Endothelial cell of umbilical vein (primary cell): ENCODE results near the gene CFAP70.

Experiments used
- CTCF ChIP-seq, 2 donors: IDR thresholded peaks; 1 replicate in 1 of 2; 2 replicates in 1 of 2; pipeline ENCODE4 v1.5.1; 2011; ENCODE audit warnings: low read length in 2 of 2, mild to moderate bottlenecking in 2 of 2, moderate library complexity in 2 of 2, control low read depth in 1 of 2, inconsistent platforms in 1 of 2, low read depth in 1 of 2; ENCODE audit not compliant: insufficient read depth in 1 of 2; ENCODE audit errors: extremely low read depth in 1 of 2
- EZH2 ChIP-seq: IDR thresholded peaks from 2 replicates; pipeline ENCODE4 v1.6.1; 2012; ENCODE audit warnings: borderline replicate concordance, low read depth, mild to moderate bottlenecking, moderate library complexity, low read length, inconsistent platforms; ENCODE audit not compliant: severe bottlenecking
- FOS ChIP-seq: IDR thresholded peaks from 2 replicates; pipeline ENCODE4 v1.6.1; 2011; ENCODE audit warnings: mild to moderate bottlenecking, low read length, moderate library complexity, borderline replicate concordance; ENCODE audit not compliant: insufficient read depth
- MYC ChIP-seq: IDR thresholded peaks from one replicate; pipeline ENCODE4 v1.6.1; 2011; ENCODE audit warnings: mild to moderate bottlenecking, low read depth, low read length
- POLR2A ChIP-seq: IDR thresholded peaks from 2 replicates; pipeline ENCODE4 v1.6.1; 2012; ENCODE audit warnings: low read depth, mild to moderate bottlenecking, control low read depth, low read length
- POLR2AphosphoS5 ChIP-seq: IDR thresholded peaks from 2 replicates; pipeline ENCODE4 v1.6.1; 2012; ENCODE audit warnings: low read depth, mild to moderate bottlenecking, control low read depth, low read length, moderate library complexity; ENCODE audit not compliant: insufficient read depth

GRCh38 chr10:73357166-73357565, 1.5 kb downstream of the CFAP70 start:
- TF ChIP-seq POLR2AphosphoS5, result no peak
- TF ChIP-seq EZH2, result no peak
- no peak for TF ChIP-seq CTCF (IDR thresholded peaks at IDR 0.05; ENCODE audit: extremely low read depth in 1 of 2, insufficient read depth in 1 of 2, low read depth in 1 of 2, low read length in 2 of 2)
- no peak for TF ChIP-seq POLR2A
- no peak for TF ChIP-seq MYC
- no peak for TF ChIP-seq FOS
